MM.1S (cell line): ENCODE measurements around the gene RPS21.

Experiments
- DNase-seq: peaks from one replicate; pipeline ENCODE4 v3.0.0-alpha.2; 2015
- H2AFZ ChIP-seq: fragments of 300-600 bp; sonication (generic); 2 replicates; pipeline ENCODE4 v1.6.0; 2016; ENCODE audit warnings: antibody characterized with exemption, low read length
- H3F3A ChIP-seq: fragments of 300-600 bp; sonication (generic); 2 replicates; pipeline ENCODE4 v1.6.1; 2016; ENCODE audit warnings: mild to moderate bottlenecking, antibody characterized with exemption, low read length, moderate library complexity, mixed read lengths; ENCODE audit not compliant: insufficient read depth
- H3K27ac ChIP-seq: fragments of 300-600 bp; sonication (generic); 2 replicates; pipeline ENCODE4 v1.5.1; 2016; ENCODE audit warnings: mild to moderate bottlenecking, low read length
- H3K27me3 ChIP-seq: fragments of 300-600 bp; sonication (generic); replicated peaks from 2 replicates; pipeline ENCODE4 v1.6.0; 2016; ENCODE audit warnings: low read length; ENCODE audit not compliant: insufficient read depth
- H3K36me3 ChIP-seq: fragments of 300-600 bp; sonication (generic); replicated peaks from 2 replicates; pipeline ENCODE4 v1.6.1; 2016; ENCODE audit warnings: mild to moderate bottlenecking, low read length, mixed read lengths; ENCODE audit not compliant: insufficient read depth
- H3K4me1 ChIP-seq: fragments of 300-600 bp; sonication (generic); 2 replicates; pipeline ENCODE4 v1.6.1; 2016; ENCODE audit warnings: low read length, mixed read lengths
- H3K4me2 ChIP-seq: fragments of 300-600 bp; sonication (generic); 2 replicates; pipeline ENCODE4 v1.6.0; 2016; ENCODE audit warnings: low read depth, low read length
- H3K4me3 ChIP-seq: fragments of 300-600 bp; sonication (generic); 2 replicates; pipeline ENCODE4 v1.5.1; 2016; ENCODE audit warnings: low read length, mixed read lengths
- H3K79me2 ChIP-seq: fragments of 300-600 bp; sonication (generic); 2 replicates; pipeline ENCODE4 v1.6.1; 2016; ENCODE audit warnings: mixed run types, low read length, mixed read lengths
- H3K9ac ChIP-seq: fragments of 300-600 bp; sonication (generic); 2 replicates; pipeline ENCODE4 v1.6.1; 2016; ENCODE audit warnings: low read length, mixed read lengths
- H3K9me2 ChIP-seq: fragments of 300-600 bp; sonication (generic); replicated peaks from 2 replicates; pipeline ENCODE4 v1.6.1; 2016; ENCODE audit warnings: mild to moderate bottlenecking, low read length, mixed read lengths; ENCODE audit not compliant: insufficient read depth
- H3K9me3 ChIP-seq: fragments of 300-600 bp; sonication (generic); replicated peaks from 2 replicates; pipeline ENCODE4 v1.6.1; 2016; ENCODE audit warnings: mild to moderate bottlenecking, low read length, mixed read lengths; ENCODE audit not compliant: insufficient read depth
- H4K20me1 ChIP-seq: fragments of 300-600 bp; sonication (generic); 2 replicates; pipeline ENCODE4 v1.6.1; 2016; ENCODE audit warnings: mild to moderate bottlenecking, low read length, moderate library complexity, mixed read lengths; ENCODE audit not compliant: insufficient read depth
- EZH2 ChIP-seq: fragments of 300-600 bp; sonication (generic); optimal IDR thresholded peaks from 2 replicates; pipeline ENCODE3; 2017; ENCODE audit warnings: low read depth, mild to moderate bottlenecking, antibody characterized with exemption, low read length, mixed read lengths
- EZH2phosphoT487 ChIP-seq: fragments of 300-600 bp; sonication (generic); IDR thresholded peaks from 2 replicates; pipeline ENCODE4 v1.6.1; 2018; ENCODE audit warnings: antibody characterized with exemption, low read length
- TF ChIP-seq, protein P1 (sequence below): fragments of 300-600 bp; sonication (generic); IDR thresholded peaks from 2 replicates; pipeline ENCODE4 v1.5.1; 2016; ENCODE audit warnings: antibody characterized with exemption, low read length, mixed read lengths

Gene RPS21

GRCh38 chr20:62413025-62413570, 26.2 kb downstream of the RPS21 start:
- Histone ChIP-seq H3K9ac (no peak overlapping the region), H3K4me1 (peaks cover 7% of the 10 kb centered on the region; the same call in 1 of the 2 replicates), H3K27me3 (peaks cover 72% of the 10 kb centered on the region), H3K79me2 (no peaks in the 10 kb centered on the region), H3K9me2 (no peaks in the 10 kb centered on the region), H4K20me1 (no peaks in the 10 kb centered on the region), H3K36me3 (no peaks in the 10 kb centered on the region), H3K4me3 (no peak overlapping the region), H2AFZ (no peak overlapping the region), H3F3A (no peaks in the 10 kb centered on the region), H3K27ac (no peak overlapping the region), H3K9me3 (no peaks in the 10 kb centered on the region), H3K4me2 (no peak overlapping the region)
- TF ChIP-seq, protein P1, sequence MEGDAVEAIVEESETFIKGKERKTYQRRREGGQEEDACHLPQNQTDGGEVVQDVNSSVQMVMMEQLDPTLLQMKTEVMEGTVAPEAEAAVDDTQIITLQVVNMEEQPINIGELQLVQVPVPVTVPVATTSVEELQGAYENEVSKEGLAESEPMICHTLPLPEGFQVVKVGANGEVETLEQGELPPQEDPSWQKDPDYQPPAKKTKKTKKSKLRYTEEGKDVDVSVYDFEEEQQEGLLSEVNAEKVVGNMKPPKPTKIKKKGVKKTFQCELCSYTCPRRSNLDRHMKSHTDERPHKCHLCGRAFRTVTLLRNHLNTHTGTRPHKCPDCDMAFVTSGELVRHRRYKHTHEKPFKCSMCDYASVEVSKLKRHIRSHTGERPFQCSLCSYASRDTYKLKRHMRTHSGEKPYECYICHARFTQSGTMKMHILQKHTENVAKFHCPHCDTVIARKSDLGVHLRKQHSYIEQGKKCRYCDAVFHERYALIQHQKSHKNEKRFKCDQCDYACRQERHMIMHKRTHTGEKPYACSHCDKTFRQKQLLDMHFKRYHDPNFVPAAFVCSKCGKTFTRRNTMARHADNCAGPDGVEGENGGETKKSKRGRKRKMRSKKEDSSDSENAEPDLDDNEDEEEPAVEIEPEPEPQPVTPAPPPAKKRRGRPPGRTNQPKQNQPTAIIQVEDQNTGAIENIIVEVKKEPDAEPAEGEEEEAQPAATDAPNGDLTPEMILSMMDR: no peak
- TF ChIP-seq EZH2phosphoT487: no peak
- TF ChIP-seq EZH2: no peak
- no peak for DNase-seq

GRCh38 chr20:62413896-62414481, 27.1 kb downstream of the RPS21 start:
- H2AFZ ChIP-seq: no peak overlapping the region
- no peak for DNase-seq
- H3K9ac ChIP-seq: no peak overlapping the region

GRCh38 chr20:62415354-62416111, 28.6 kb downstream of the RPS21 start:
- H3K9me2 ChIP-seq: no peaks in the 10 kb centered on the region
- no peaks in the 10 kb centered on the region for H3K36me3 ChIP-seq
- no peaks in the 10 kb centered on the region for H3K4me1 ChIP-seq
- H3K9ac ChIP-seq: no peak overlapping the region
- peaks cover 96% of the 10 kb centered on the region for H3K27me3 ChIP-seq
- no peaks in the 10 kb centered on the region for H4K20me1 ChIP-seq
- H2AFZ ChIP-seq: no peak overlapping the region
- H3K4me2 ChIP-seq: no peak overlapping the region
- H3F3A ChIP-seq: no peaks in the 10 kb centered on the region
- H3K9me3 ChIP-seq: no peaks in the 10 kb centered on the region
- TF ChIP-seq EZH2 (no peak), EZH2phosphoT487 (no peak)
- TF ChIP-seq, protein P1: no peak
- H3K79me2 ChIP-seq: no peaks in the 10 kb centered on the region
- no peak overlapping the region for H3K4me3 ChIP-seq
- DNase-seq: no peak
- no peak overlapping the region for H3K27ac ChIP-seq

More at GRCh38 chr20:62413896-62414481, 27.1 kb downstream of the RPS21 start:
- Histone ChIP-seq H3F3A (no peaks in the 10 kb centered on the region), H3K9me3 (no peaks in the 10 kb centered on the region), H4K20me1 (no peaks in the 10 kb centered on the region), H3K4me1 (peaks cover 7% of the 10 kb centered on the region; the same call in 1 of the 2 replicates), H3K79me2 (no peaks in the 10 kb centered on the region), H3K9me2 (no peaks in the 10 kb centered on the region), H3K27me3 (peaks cover 81% of the 10 kb centered on the region), H3K27ac (no peak overlapping the region), H3K36me3 (no peaks in the 10 kb centered on the region), H3K4me3 (no peak overlapping the region), H3K4me2 (no peak overlapping the region)
- no peak for TF ChIP-seq EZH2
- TF ChIP-seq, protein P1: peak; percentile 23
